ENCODE measurements around the gene CDK19.
"Not testable (repeated sequence)": the region's sequence is repeated elsewhere in the genome, so short reads cannot be mapped to it uniquely, and the experiment has no call there.

The CDK19 gene

DNA sequence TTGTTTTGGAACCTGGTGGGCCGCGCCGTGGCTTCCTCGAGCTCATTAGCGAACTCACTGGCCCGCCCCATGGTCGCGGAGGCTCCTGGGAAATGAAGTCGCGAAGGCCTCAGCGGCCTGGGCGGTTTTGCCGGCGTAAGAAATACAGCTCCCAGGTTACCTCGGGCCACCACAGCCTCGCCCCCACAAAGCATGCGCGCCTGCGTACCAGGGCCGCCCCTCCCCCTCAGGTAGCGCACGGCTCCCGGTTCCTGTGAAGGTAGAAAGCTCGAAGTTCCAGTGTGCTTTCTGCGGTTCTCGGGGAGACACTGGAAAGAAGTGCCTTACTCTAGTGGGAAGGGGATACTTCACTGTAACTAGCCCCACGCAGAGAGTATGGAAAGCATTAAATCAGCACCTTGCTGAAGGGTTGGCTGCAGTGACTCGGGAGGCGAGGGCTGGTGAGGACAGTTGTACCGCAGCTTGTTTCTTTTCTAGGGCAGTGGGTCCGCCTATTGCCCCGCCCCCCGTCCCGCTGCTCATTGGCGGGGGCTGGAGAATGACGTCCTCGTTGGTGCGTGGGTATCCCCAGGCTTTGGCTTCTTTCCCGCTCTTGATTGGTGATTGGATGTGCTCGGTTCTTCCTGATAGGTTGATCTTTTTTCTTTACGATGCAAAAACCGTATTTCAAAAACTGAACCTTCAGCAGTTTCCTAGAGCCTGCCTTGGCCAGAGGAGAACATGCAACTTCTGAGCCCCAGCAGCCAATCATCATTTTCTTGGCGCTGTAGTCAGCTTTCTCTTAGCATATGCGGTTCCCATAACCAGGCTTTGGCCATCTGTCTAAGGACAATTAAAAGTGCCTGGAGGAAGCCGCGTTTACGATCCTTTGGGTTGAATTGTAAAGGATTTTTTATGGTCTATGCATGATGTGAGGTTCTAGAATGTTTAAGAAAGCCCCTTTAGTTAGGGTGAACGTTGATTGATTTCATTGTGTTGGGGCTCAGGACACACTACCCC, at the start of gene CDK19:
Gene CDK19, minus strand, starts transcription at position 59 of the 999 bp plus-strand sequence. CDS start 333 bp downstream, outside the sequence.
- peak; percentile 99 for DNase-seq

DNA sequence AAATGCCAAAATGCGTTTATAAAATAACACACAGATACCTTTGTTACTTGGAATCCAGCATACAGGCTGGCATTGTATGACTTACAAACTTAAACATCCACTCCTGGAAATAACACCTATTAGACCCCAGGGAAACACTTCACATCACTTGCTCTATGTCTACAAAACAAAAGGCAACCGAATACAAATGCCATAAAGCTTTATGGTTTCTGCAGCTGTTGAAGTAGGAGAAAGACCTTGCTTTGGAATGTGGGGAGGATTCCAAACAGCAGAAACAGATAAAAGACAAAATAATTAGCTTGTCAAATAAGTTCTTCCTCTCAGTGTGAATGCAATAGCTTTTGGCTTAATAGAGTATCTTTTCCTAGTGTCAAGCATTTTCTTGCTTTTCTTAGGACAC, 49.6 kb upstream of the CDK19 start:
- DNase-seq, result no peak

DNA sequence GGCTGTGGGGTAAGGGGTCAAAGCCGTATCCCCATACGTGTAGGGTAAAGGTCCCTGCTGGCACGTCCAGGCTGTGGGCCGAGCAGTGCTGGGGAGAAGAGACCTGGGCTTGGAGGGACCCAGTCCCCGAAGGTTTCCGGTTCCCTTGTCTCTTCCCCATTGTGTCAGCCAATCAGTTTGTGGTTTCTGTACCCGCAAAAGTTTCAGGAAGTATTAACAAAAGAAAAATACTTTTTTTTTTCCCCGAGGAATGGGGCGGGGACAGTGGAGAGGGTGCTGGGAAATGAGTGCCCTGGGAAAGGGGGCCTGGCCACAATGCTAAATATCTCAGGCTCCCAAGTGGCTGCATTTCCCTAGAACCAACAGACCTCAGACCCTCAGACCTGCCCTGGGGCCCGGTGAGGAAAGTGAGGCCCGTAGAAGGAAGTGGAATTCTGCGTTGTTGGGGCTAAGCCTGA, 44.1 kb upstream of the CDK19 start:
- DNase-seq, result peak; percentile 12

DNA sequence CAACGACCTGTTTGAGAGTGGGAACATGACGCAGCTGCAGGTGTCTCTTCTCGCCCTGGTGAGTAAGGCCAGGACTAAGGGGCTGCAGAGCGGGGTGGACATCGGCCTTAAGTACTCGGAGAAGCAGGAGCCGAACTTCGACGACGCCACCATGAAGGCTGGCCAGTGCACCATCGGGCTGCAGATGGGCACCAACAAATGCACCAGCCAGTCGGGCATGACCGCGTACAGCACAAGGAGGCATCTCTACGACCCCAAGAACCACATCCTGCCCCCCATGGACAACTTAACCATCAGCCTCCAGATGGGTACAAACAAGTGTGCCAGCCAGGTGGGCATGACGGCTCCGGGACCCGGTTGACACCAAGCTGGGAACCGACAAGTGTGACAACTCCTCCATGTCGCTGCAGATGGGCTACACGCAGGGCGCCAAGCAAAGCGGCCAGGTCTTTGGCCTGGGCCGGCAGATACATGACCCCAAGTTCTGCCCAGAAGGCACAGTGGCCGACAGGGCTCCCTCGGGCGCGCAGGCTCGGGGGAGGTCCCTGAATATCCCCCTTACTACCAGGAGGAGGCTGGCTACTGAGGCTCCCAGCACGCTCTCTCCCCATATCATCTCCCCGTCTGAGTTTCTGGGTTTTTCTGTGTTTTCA, 43.4 kb upstream of the CDK19 start:
- DNase-seq, result no peak

DNA sequence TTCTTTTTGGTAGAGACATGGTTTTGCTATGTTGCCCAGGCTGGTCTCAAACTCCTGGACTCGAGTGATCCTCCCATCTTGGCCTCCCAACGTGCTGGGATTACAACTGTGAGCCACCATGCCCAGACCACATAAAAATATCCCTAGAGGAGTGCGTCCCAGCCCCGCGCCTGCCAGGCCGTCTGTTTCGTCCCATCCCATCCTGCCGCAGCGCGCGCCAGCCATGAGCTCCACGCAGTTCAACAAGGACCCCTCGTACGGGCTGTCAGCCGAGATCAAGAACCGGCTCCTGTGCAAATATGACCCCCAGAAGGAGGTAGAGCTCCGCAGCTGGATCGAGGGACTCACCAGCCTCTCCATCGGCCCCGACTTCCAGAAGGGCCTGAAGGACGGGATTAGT, 42.7 kb upstream of the CDK19 start:
- DNase-seq, result no peak

DNA sequence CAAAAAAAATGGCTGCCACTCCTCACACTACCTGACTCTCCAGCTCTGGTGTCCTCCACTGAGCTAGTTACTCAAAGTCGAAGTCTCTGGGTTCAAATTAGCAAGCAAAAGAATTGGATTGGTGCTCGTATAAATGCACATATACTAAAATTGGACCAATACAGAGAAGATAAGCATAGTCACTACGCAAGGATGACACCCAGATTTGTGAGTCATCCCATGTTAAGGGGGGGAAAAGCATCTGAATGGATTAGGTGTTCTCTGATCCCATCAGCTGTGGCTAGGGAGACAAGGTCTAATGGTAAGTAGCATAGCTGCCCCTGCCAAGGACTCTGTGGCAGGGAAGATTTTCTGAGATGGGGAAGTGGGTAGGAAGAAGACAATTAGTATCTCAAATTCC, 41.0 kb upstream of the CDK19 start:
- no peak for DNase-seq

DNA sequence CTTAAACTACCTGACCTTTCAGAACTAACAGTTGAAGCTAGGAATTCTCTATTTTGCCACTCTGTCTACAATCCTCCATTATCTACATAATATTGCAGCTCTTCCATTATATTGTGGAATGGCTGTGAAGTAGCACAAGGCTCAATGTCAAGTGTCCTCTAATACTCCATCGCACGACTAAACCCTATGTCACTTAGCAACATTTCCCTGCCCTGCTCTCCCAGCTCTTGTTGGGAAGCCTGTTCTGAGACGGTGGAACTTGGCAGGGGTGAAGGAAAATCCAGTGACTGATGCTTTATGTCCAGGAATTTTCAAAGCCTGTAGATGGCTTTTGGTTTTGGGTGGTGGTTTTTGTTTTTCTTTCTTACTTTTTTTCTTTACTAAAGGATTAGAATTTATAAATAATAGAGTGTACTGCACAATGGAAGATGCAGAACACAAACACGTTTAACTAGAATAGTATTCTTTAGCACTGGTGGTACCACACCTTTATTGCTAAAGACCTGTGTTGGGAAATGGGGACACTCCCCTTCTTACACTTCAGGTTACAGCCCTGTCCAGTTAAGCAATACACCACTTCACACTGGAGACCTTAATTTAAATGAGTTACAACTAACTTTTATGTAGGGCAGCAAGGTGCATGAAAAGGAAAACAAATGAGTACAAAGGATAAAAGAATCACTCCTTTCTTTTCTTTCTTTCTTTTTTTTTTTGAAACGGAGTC, 38.6 kb upstream of the CDK19 start:
- no peak for DNase-seq

DNA sequence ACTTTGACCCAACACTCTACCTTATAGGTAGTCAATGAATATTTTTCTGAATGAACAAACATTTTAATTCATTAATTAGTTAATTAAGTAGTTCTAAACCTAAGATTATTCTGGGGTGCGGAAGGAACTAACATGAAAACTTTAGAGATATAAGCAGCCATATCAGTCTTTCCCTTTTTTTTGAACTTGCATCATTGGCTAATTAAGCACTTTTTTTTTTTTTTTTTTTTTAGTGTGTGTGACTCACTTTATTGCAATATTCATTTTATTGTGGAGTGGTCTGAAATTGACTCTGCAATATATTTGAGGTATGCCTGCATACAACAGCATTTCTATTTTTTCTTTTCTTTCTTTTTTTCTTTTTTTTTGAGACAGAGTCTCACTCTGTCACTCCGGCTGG, 37.5 kb upstream of the CDK19 start:
- no peak for DNase-seq

DNA sequence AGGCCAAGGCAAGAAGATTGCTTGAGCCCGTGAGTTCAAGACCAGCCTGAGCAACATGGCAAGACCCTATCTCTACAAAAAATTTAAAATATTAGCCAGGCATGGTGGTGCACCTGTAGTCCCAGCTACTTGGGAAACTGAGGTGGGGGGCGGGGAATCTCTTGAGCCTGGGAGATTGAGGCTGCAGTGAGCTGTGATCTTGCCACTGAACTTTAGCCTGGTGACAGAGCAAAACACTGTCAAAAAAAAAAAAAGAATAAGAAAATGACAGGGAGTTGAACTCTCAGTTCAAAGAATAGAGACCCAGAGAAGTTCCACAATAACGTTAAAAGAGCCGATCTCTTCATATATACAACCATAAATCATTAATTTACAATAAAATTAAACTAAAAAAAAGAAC, 34.5 kb upstream of the CDK19 start:
- no peak for DNase-seq

DNA sequence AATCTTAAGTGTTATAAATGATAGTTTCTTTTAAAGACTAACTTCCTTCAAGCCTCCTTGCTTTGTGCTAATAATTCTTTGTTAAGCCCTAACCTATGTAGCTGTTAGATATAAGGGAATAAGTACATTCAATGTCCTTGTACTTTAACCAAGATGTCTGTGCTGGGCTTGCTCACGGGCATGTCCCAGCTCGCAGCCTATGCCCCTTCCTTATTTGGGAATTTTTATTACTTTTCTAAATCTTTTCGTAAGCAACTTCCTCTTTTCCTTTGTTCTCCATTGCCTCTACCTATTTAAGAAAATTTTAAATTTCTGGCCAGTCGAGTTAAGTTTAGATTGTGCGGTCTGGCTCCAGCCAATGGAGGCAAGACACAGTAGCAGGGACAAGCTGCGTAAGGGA, 26.0 kb upstream of the CDK19 start:
- DNase-seq, result no peak

DNA sequence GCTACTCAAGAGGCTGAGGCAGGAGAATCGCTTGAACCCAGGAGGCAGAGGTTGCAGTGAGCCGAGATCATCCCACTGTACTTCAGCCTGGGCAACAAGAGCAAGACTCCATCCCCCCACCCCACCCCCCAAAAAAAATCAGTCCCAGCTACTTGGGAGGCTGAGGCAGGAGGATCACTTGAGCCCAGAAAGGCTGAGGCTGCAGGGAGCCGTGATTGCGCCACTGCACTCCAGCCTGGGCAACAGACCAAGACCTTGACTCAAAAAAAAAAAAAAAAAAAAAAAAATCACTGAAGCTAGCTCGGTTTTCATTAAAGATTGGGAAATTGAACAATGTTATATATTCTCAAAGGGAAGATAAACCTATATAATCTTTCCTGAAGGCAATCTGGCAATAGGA, 20.5 kb upstream of the CDK19 start:
- not testable (repeated sequence) for DNase-seq

DNA sequence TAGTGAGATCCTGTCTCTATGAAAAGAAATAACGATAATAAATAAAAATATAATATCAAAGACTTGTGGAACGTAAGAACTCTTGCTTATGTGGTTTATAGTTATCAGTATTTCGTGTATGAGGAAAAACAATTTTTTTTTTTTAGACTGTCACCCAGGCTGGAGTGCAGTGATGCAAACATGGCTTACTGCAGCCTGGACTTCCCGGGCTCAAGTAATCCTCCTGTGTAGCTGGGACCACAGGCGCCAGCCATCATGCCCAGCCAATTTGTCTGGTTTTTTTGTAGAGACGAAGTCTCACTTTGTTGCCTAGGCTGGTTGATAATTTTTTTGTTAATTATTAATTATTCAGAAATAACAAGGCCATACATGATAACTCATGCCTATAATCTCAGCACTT, 18.6 kb upstream of the CDK19 start:
- DNase-seq, result no peak

DNA sequence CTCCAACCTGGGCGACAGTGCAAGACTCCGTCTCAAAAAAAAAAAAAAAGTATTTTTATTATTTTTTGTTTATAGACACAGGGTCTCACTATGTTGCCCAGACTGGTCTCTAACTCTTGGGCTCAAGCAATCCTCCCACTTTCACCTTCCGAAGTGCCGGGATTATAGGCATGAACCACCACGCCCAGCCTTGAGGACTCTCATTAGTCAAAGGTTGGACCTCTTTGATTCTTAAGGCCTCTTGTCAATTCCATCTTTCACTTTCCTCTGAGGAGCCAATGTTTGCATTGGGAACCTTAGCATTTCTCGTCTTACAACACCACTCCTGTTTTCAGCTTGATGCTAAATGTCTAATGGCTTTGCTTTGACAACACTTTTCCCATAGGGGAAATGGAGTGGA, 16.1 kb upstream of the CDK19 start:
- DNase-seq, result no peak

DNA sequence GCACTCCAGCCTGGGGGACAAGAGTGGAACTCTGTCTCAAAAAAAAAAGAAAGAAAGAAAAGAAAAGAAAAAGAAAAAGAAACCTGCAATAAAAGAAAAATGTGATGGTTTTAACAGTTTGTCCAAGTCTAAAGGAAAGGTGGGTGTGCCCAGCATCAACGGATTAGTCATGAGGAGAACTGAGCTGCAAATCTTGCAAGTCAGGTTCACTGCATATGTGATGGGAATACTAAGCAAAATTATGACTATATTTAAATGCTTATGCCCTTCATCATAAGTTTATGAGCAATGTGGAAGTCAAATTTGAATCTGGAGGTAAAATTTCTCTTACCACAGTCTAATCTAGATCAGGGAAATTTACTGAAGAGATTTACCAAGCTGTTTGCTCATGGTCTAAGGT, 13.1 kb upstream of the CDK19 start:
- no peak for DNase-seq

DNA sequence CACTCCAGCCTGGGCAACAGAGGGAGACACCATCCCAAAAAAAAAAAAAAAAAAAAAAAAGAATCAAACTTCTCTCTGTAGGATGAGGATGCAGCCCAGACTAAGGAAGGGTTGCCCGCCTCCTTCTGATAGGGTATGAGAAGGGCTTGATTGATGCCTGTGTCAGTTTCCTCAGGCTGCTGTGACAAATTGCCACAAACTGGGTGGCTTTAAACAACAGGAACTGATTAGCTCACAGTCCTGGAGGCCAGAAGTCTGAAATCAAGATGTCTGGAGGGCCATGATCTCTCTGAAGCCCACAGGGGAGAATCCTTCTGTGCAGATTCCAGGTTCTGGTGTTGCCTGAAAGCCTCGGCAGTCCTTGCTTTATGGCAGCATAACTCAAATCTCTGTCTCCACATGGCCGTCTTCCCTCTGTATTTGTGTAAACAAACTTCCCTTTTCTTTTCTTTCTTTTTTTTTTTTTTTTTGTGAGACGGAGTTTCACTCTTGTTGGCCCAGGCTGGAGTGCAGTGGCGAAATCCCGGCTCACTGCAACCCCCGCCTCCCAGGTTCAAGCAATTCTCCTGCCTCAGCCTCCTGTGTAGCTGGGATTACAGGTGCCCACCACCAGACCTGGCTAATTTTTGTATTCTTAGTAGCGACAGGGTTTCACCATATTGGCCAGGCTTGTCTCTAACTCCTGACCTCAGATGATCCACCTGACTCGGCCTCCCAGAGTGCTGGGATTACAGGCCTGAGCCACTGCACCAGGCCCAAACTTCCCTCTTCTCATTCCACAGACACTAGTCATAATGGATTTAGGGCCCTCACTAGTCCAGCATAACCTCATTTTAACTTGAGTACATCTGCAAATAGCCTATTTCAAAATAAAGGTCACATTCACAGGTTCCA, 11.2 kb upstream of the CDK19 start:
- DNase-seq, result no peak

DNA sequence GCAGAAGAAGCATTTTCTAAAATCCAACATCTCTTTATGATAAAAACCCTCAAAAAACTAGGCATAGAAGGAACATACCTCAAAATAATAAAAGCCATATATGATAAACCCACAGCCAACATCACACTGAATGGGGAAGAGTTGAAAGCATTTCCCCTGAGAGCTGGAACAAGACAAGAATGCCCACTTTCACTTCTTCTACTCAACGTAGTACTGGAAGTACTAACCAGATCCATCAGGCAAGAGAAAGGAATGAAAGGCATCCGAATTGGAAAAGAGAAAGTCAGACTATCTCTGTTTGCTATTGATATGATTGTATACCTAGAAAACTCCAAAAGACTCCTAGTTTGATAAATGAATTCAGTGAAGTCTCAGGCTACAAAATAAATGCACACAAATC, 7.9 kb upstream of the CDK19 start:
- DNase-seq, result no peak

DNA sequence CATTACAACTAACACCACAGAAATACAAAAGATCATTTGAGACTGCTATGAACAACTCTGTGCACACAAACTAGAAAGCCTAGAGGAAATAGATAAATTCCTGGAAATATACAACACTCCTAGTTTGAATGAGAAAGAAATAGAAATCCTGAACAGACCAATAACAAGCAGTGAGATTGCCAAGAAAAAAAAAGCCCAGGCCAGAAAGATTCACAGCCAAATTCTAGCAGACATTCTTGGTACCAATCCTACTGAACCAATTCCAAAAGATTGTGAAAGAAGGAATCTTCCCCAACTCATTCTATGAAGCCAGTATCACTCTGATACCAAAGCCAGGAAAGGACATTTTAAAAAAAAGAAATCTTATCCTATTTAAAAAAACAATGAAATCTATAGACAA, 7.0 kb upstream of the CDK19 start:
- DNase-seq, result no peak

DNA sequence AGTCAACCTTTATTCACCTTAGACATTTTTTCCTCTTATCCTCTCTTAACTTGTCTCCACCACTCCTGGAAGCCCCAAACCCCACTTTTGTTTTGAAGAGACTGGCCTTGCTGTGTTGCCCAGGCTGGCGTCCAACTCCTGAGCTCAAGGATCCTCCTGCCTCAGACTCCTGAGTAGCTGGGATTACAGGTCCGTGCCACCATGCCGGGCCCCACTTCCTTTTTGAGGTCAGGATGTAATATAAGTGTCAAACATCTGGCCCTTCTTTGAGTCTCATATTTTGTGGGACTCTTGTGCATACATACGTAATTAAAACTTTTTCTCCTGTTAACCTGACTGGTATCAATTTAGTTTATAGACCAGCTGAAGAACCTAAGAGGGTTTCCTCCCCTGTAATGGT, 1.4 kb upstream of the CDK19 start:
- no peak for DNase-seq

DNA sequence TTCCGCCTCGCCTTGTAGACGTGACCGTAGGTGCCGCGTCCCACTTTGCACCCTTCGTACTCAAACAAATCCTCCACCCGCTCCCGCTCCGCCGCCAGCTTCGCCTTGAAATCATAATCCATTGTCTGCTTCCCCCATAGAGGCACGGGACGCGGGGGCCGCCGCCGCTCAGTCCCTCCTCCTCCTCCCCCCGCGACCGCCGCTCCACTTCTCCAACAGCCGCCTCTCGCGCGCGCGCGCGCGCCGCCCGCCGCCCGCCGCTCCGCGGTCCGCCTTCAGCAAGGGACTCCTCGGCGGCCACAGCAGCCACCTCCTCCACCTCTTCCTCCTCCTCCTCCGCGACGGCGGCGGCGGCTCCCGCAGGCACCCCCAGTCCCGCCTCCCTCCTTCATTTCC, 256 bp downstream of the CDK19 start:
- DNase-seq, result no peak

DNA sequence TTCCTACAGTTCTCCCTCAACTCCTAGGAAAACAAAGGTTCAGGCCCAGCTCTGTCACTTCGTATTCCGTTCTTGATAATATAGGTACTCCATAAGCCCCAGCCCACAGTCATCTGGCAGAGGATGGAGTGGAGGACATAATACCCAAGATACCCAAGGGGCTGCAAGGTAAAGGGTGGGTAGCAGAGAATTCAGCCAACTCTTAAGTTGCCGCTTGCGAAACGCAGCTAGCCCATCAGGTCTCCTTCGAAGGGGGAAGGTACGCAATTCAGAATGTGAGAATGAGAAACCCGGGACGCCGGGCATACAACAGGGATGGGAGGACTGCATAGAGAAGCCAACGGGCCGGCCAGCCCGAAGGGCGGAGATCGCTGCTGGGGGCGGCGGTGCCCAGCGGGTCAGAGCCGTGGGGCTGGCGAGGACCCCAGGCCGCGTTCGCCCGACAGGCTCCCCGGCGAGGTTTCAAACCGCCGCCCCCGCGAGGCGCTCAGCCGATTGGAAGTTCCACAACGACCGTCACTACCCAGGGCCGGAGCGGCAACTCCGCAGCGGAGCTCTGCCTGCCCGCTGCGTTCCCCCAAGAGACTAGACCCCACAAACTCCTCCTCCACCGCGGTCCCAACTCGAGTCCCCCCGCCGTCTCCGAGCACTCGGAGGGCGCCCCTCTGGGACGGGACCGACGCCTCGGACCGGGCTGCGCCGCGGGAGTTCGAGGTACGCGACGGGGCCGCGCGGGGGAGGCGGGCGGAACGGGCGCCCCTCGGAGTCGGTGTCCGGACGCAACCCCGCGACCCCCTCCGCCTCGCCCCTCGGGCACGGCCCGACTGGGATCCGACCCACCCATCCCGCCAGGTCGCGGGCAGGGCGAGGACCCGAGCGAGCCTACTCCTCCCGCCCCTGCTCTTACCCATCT, 911 bp downstream of the CDK19 start:
- DNase-seq, result peak; percentile 50

Data from CD4-positive, alpha-beta T cell treated with Interleukin-21 for 1 hour (primary cell).